RWPE1 (cell line): ENCODE data around the gene MKRN2OS.

Experiments
- CTCF ChIA-PET: fragments of 350-600 bp; sonication (Branson Sonifier 250); formaldehyde crosslinking; extraction: SDS; loops from one replicate; lab custom pipeline; 2021; lab: Yijun Ruan, JAX
- POLR2A ChIA-PET: fragments of 400-600 bp; formaldehyde crosslinking; extraction: SDS; loops from one replicate; lab custom pipeline; 2020; ENCODE audit warnings: antibody characterized with exemption; ENCODE audit not compliant: low non-redundant PET; lab: Yijun Ruan, JAX
- DNase-seq: peaks from one replicate; pipeline ENCODE4 v3.0.0; 2012; ENCODE audit warnings: low spot score
- H3K27ac ChIP-seq: fragments of 450-650 bp; 2 replicates; pipeline ENCODE4 v1.5.1; 2017
- TF ChIP-seq, protein P1 (sequence below): fragments of 450-650 bp; conservative IDR thresholded peaks from 2 replicates; pipeline ENCODE4 v1.5.1; 2017; ENCODE audit warnings: low read depth, mild to moderate bottlenecking

The MKRN2OS gene

DNA sequence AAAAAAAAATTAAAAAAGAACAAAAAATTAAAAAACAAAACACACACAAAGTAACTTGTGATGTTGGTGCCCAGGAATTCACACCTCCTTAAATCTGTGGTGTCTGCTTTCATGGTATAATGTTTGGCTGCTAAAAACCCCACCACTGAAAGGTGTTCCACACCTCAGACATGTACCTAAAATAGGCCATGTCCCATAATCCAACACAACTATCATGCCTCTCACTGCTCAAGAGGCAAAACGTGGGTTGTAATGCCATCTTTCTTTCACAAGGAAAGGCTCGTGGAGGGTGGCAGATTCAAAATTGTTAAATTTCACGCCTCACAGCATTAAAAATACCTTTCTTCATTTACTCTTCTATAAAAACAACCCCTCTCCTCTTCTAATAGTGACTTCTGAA lies 41.1 kb upstream of the MKRN2OS start:
- TF ChIP-seq, protein P1, sequence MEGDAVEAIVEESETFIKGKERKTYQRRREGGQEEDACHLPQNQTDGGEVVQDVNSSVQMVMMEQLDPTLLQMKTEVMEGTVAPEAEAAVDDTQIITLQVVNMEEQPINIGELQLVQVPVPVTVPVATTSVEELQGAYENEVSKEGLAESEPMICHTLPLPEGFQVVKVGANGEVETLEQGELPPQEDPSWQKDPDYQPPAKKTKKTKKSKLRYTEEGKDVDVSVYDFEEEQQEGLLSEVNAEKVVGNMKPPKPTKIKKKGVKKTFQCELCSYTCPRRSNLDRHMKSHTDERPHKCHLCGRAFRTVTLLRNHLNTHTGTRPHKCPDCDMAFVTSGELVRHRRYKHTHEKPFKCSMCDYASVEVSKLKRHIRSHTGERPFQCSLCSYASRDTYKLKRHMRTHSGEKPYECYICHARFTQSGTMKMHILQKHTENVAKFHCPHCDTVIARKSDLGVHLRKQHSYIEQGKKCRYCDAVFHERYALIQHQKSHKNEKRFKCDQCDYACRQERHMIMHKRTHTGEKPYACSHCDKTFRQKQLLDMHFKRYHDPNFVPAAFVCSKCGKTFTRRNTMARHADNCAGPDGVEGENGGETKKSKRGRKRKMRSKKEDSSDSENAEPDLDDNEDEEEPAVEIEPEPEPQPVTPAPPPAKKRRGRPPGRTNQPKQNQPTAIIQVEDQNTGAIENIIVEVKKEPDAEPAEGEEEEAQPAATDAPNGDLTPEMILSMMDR: no peak
- no peak for DNase-seq
- POLR2A ChIA-PET: no interaction called here
- no peak overlapping the region for H3K27ac ChIP-seq
- CTCF ChIA-PET: no interaction called here

DNA sequence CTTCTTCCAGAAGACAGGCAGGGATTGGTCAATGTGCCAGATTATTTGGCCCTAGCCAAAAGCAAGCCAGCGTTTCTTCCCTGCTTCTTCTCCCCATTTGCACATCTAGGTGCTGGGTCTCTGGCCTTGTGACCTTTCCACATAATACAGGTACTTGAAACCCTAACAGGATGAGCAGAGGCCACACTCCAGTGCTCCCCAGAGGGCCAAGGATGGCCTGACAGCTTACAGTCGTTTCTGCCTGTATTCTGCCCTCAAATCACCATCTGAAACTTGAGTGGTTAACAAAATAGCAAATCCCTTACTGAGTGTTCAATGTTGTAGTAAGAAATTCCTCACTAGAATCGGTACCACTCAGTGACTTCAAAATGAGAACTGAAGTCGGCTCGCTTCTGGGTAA lies 40.7 kb upstream of the MKRN2OS start:
- ChIA-PET POLR2A (no interaction called here), CTCF (no interaction called here)
- TF ChIP-seq, protein P1: no peak
- no peak for DNase-seq
- no peak overlapping the region for H3K27ac ChIP-seq

DNA sequence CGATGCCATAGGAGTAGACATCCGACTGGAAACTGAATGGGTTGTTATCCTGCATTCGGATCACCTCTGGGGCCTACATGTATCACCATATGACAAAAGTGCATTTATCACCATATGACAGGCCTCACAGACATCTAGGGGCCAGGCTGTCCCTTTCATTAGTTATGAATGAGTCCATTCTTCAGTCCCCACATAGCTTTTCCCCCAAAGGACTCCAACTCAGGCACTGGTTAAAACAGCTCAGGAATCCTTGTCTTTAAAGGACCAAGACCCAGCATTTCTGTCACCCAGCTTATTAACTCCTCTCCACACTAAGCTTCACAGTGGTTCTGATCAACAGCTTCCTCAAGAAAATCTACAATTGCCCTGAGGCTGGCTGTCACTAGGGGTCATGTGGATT lies 39.9 kb upstream of the MKRN2OS start:
- no peak for DNase-seq
- ChIA-PET CTCF (interaction anchor here (0.6 kb wide), 1 partner anchor 100 kb away, joined by 3 read pairs; no protein-coding TSS in a partner anchor), POLR2A (no interaction called here)
- H3K27ac ChIP-seq: no peak overlapping the region
- TF ChIP-seq, protein P1: no peak

DNA sequence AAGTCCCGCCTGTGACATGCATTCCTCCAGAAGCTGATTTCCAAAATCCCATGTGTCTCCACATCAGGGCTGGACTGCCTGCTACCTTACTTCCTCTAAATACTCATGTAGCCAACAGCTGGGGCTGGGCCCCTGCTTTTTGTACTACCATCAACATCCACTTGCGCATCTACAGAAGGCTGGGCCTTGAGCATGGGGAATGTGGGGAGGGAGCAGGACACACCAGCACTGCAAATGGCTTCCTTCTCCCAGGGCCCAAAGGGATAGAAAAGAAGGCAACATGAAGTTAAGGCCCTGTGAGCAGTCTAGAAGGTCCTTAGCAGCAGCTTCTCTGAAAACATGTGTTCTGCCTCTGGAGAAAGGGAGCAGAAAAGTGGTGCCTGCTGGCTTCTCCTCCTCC lies 38.8 kb upstream of the MKRN2OS start:
- CTCF ChIA-PET: interaction anchor here (0.5 kb wide), 1 partner anchor 384 kb away, joined by 3 read pairs; no protein-coding TSS in a partner anchor

DNA sequence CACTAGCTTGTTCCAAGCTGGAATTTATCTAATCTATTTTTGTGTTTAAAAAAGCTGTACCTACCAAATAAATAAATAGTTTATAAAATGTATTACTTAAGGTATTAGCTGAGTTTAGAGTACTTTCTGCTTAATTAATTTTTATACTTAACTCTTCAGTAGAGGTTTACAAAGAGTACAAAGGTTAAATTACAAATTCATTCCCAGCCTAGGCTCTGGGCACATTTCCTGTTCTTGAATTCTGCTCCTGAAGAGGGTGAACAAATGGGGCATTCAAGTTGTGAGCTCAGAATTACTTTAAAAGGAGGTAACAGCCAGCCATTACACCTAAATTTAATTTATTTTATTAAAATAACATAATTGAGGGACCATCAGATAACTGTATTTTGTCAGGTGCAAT lies 38.0 kb upstream of the MKRN2OS start:
- TF ChIP-seq, protein P1: no peak
- ChIA-PET CTCF (no interaction called here), POLR2A (no interaction called here)
- no peak for DNase-seq
- H3K27ac ChIP-seq: no peak overlapping the region

More for the DNA sequence above, 38.8 kb upstream of the MKRN2OS start:
- TF ChIP-seq, protein P1: no peak
- DNase-seq: no peak
- POLR2A ChIA-PET: no interaction called here
- peak overlapping the region; percentile 18 for H3K27ac ChIP-seq

DNA sequence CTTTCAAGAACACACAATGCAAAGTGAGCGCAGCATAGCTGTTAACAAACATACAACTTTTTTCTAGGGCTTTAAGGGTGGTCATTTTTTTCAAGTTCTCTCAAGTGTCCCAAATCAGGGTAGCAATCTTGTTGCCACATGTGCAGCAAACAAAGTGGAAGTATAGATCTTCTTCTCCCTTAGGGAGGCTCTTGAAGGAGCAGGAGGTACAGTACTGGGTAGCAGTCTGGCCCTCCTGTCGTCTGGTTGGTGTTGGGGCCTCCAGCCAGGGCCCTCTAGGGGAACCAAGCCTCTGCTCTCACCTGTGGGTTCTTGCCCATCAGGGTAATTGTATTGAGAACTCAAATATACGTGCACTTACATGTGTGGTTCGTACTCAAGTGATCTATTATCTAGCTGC lies 37.4 kb upstream of the MKRN2OS start:
- ChIA-PET POLR2A (no interaction called here), CTCF (no interaction called here)
- H3K27ac ChIP-seq: no peak overlapping the region

More for the DNA sequence above, 37.4 kb upstream of the MKRN2OS start:
- no peak for DNase-seq
- TF ChIP-seq, protein P1: no peak
